B cell (primary cell): ENCODE results near the gene TRIM2. TPM values are rescaled to one million over a fixed set of nuclear protein-coding genes. Genes with fewer than 3 reads are reported as not detected.

Experiments
- ATAC-seq: fragments of 200-7000 bp; cut with Tn5 transposase; one replicate; pipeline ENCODE4 v1.10.0; 2021; ENCODE audit warnings: low read depth, mild to moderate bottlenecking, moderate number of reproducible peaks, moderate library complexity
- CTCF ChIA-PET: fragments of 350-600 bp; sonication (Branson Sonifier 250); formaldehyde crosslinking; loops from one replicate; lab custom pipeline; 2021; ENCODE audit warnings: antibody characterized with exemption, inconsistent platforms; lab: Charles Lee
- POLR2A ChIA-PET: fragments of 350-600 bp; sonication (Branson Sonifier 250); formaldehyde crosslinking; loops from one replicate; lab custom pipeline; 2021; ENCODE audit warnings: antibody characterized with exemption; lab: Charles Lee
- DNase-seq: peaks from one replicate; pipeline ENCODE4 v3.0.0; 2013
- H2AFZ ChIP-seq: 2 replicates; pipeline ENCODE4 v1.6.1; 2012; ENCODE audit warnings: mild to moderate bottlenecking, low read depth, low read length; ENCODE audit not compliant: insufficient read depth, poor library complexity, severe bottlenecking
- H3K27ac ChIP-seq, 2 donors: 1 replicate in 1 of 2; 2 replicates in 1 of 2; pipeline ENCODE4 v1.5.1; 2012 to 2013; ENCODE audit warnings: low read length in 2 of 2, mild to moderate bottlenecking in 2 of 2, moderate library complexity in 1 of 2
- H3K27me3 ChIP-seq, 4 experiments: fragments of 200-600 bp in 1 of 4; sonication (generic) in 1 of 4; replicated peaks in 1 of 4; 1 replicate in 2 of 4; 2 replicates in 2 of 4; pipeline versions ENCODE4 v1.6.1 to v1.7.0; 2013 to 2016; ENCODE audit warnings: low read length in 3 of 4, mild to moderate bottlenecking in 2 of 4, mixed read lengths in 1 of 4, moderate library complexity in 1 of 4; ENCODE audit not compliant: insufficient read depth in 4 of 4, control insufficient read depth in 3 of 4; ENCODE audit errors: control extremely low read depth in 1 of 4
- H3K36me3 ChIP-seq, 2 experiments: replicated peaks in 1 of 2; 1 replicate in 1 of 2; 2 replicates in 1 of 2; pipeline versions ENCODE4 v1.6.1 to v1.7.1; 2013; ENCODE audit warnings: low read length in 1 of 2; ENCODE audit not compliant: insufficient read depth in 2 of 2, control insufficient read depth in 1 of 2; ENCODE audit errors: control extremely low read depth in 1 of 2, extremely low read depth in 1 of 2
- H3K4me1 ChIP-seq, 2 donors: fragments of 200-600 bp in 1 of 2; sonication (generic) in 1 of 2; 1 replicate in 1 of 2; 2 replicates in 1 of 2; pipeline versions ENCODE4 v1.5.1 to v1.6.1; 2013 to 2017; ENCODE audit warnings: low read length in 2 of 2; ENCODE audit not compliant: control insufficient read depth in 2 of 2, insufficient read depth in 2 of 2
- H3K4me2 ChIP-seq: replicated peaks from 2 replicates; pipeline ENCODE3; 2012; ENCODE audit warnings: mild to moderate bottlenecking, low read depth, low read length; ENCODE audit not compliant: poor library complexity, severe bottlenecking
- H3K4me3 ChIP-seq, 5 experiments: fragments of 200-600 bp in 1 of 5; sonication (generic) in 1 of 5; 1 replicate in 3 of 5; 2 replicates in 2 of 5; pipeline versions ENCODE4 v1.5.1 to v1.7.0; 2011 to 2016; ENCODE audit warnings: low read length in 4 of 5, mild to moderate bottlenecking in 4 of 5, low read depth in 2 of 5, control low read depth in 1 of 5, moderate library complexity in 1 of 5; ENCODE audit not compliant: insufficient read depth in 1 of 5; ENCODE audit errors: control extremely low read depth in 1 of 5, extremely low read depth in 1 of 5
- H3K79me2 ChIP-seq: fragments of 200-600 bp; sonication (generic); one replicate; pipeline ENCODE4 v1.6.0; 2016; ENCODE audit warnings: low read length; ENCODE audit not compliant: control insufficient read depth, insufficient read depth
- H3K9ac ChIP-seq: fragments of 200-600 bp; sonication (generic); 2 replicates; pipeline ENCODE4 v1.6.1; 2017; ENCODE audit warnings: mild to moderate bottlenecking, low read length, moderate library complexity
- H3K9me3 ChIP-seq, 3 donors: one replicate each; pipeline versions ENCODE4 v1.6.1 to v1.7.1; 2013; ENCODE audit warnings: low read length in 2 of 3; ENCODE audit not compliant: control insufficient read depth in 2 of 3, insufficient read depth in 1 of 3; ENCODE audit errors: control extremely low read depth in 1 of 3
- H4K20me1 ChIP-seq: 2 replicates; pipeline ENCODE4 v1.6.0; 2012; ENCODE audit warnings: mild to moderate bottlenecking, low read length; ENCODE audit not compliant: insufficient read depth, control insufficient read depth, poor library complexity, severe bottlenecking
- H3K27ac Mint-ChIP-seq: one replicate; pipeline ENCODE4 v1.8.0; 2021; ENCODE audit warnings: mixed read lengths
- H3K27me3 Mint-ChIP-seq: one replicate; pipeline ENCODE4 v1.8.0; 2021; ENCODE audit warnings: mixed read lengths
- H3K4me1 Mint-ChIP-seq: one replicate; pipeline ENCODE4 v1.8.0; 2021; ENCODE audit warnings: mixed read lengths
- H3K4me3 Mint-ChIP-seq: one replicate; pipeline ENCODE4 v1.8.0; 2021; ENCODE audit warnings: mixed read lengths
- H3K9me3 Mint-ChIP-seq: one replicate; pipeline ENCODE4 v1.8.0; 2022; ENCODE audit warnings: mixed read lengths; ENCODE audit not compliant: insufficient read depth
- CTCF ChIP-seq: fragments of 200-600 bp; IDR thresholded peaks from one replicate; pipeline ENCODE4 v1.8.0; 2022; ENCODE audit warnings: antibody characterized with exemption, mild to moderate bottlenecking
- EZH2 ChIP-seq: IDR thresholded peaks from 2 replicates; pipeline ENCODE4 v1.6.1; 2012; ENCODE audit warnings: borderline replicate concordance, low read depth, mild to moderate bottlenecking, moderate library complexity, low read length; ENCODE audit not compliant: insufficient read depth, poor library complexity, severe bottlenecking
- WGBS: methylation state at CpG from one replicate; pipeline ENCODE4 v1.1.5; 2013; ENCODE audit warnings: missing lambda C conversion rate; ENCODE audit not compliant: insufficient coverage; 5-methylcytosine and 5-hydroxymethylcytosine counted together
- intact Hi-C: fragments of 100-400 bp; cut with micrococcal nuclease; formaldehyde crosslinking; loops from one replicate; pipeline ENCODE4 v1.10.0; 2022
- polyA plus RNA-seq: library from polyadenylated mRNA; depleted of rRNA; stranded (reverse); fragments of >200 nt; gene quantifications from 2 replicates; pipeline ENCODE4 v1.2.3, GENCODE V29; 2012
- total RNA-seq, 2 donors: library from RNA; stranded (reverse); fragments of 120-200 nt in 1 of 2; gene quantifications; 1 replicate in 1 of 2; 2 replicates in 1 of 2; pipeline versions ENCODE4 v1.2.3 to v1.2.4, GENCODE V29; 2013 to 2022

TRIM2 gene
- total and polyA plus RNA-seq, 2 donors (not counting 1 experiment from before 2014, with no cell fraction given): 1.2 to 6.4 TPM

GRCh38 chr4:153204728-153205648 is 745 bp downstream of the TRIM2 start:
- Mint-ChIP-seq H3K27me3 (peaks cover 25% of the 10 kb centered on the region), H3K9me3 (no peaks in the 10 kb centered on the region), H3K4me1 (peaks cover 12% of the 10 kb centered on the region), H3K27ac (no peak overlapping the region), H3K4me3 (no peak overlapping the region)
- Histone ChIP-seq H3K79me2 (no peaks in the 10 kb centered on the region), H3K27me3 (peaks cover 0 to 21% (median 6%) of the 10 kb centered on the region in 4 experiments), H3K27ac (no peak overlapping the region), H3K4me2 (peak overlapping the region; percentile 20), H3K36me3 (no peaks in the 10 kb centered on the region), H3K9ac (no peak overlapping the region), H4K20me1 (no peaks in the 10 kb centered on the region), H3K4me1 (peaks cover 8 to 10% of the 10 kb centered on the region in 2 donors), H3K9me3 (peaks cover 0 to 4% (median 0%) of the 10 kb centered on the region in 3 donors), H3K4me3 (no peak overlapping the region), H2AFZ (no peak overlapping the region)
- peak; percentile 60 for DNase-seq
- WGBS: 43% methylated on average over 20 of the region's 22 CpGs
- no peak for TF ChIP-seq EZH2
- peak; percentile 11 for TF ChIP-seq CTCF
- ATAC-seq: peak; percentile 51
- intact Hi-C loops: no loop called here
- CTCF ChIA-PET: interaction anchor here (1.0 kb wide), 1 partner anchor 18 kb away, joined by 3 read pairs; no protein-coding TSS in a partner anchor
- POLR2A ChIA-PET: no interaction called here

- ChIA-PET CTCF (no interaction called here), POLR2A (no interaction called here)
- no peak overlapping the region for H3K27ac Mint-ChIP-seq
- Histone ChIP-seq H3K4me3 (no peak overlapping the region), H3K4me2 (no peak overlapping the region), H3K79me2 (no peaks in the 10 kb centered on the region), H3K27ac (no peak overlapping the region), H3K4me1 (peaks cover 8 to 10% of the 10 kb centered on the region in 2 donors), H2AFZ (no peak overlapping the region), H3K36me3 (no peaks in the 10 kb centered on the region), H3K9me3 (peaks cover 0 to 5% (median 0%) of the 10 kb centered on the region in 3 donors), H3K27me3 (peaks cover 0 to 21% (median 6%) of the 10 kb centered on the region in 4 experiments), H3K9ac (no peak overlapping the region), H4K20me1 (no peaks in the 10 kb centered on the region)
- intact Hi-C loops: no loop called here
- no peak for DNase-seq
- peaks cover 25% of the 10 kb centered on the region for H3K27me3 Mint-ChIP-seq
- H3K4me1 Mint-ChIP-seq: peaks cover 12% of the 10 kb centered on the region
- WGBS: 100% methylated on average over 2 of the region's 5 CpGs
- no peak for ATAC-seq
- TF ChIP-seq EZH2 (no peak), CTCF (no peak)
- H3K4me3 Mint-ChIP-seq: no peak overlapping the region
- no peaks in the 10 kb centered on the region for H3K9me3 Mint-ChIP-seq
Observed at GRCh38 chr4:153205757-153206156, 1.5 kb downstream of the TRIM2 start.
